Measurements from ENCODE around the gene PRMT7. TPM values are rescaled to one million over a fixed set of nuclear protein-coding genes. Genes with fewer than 3 reads are reported as not detected.

PRMT7 gene
- polyA plus RNA-seq, 1 donor (not counting 4 experiments of a cell fraction or from before 2014, with no cell fraction given), result 27.4 TPM

DNA sequence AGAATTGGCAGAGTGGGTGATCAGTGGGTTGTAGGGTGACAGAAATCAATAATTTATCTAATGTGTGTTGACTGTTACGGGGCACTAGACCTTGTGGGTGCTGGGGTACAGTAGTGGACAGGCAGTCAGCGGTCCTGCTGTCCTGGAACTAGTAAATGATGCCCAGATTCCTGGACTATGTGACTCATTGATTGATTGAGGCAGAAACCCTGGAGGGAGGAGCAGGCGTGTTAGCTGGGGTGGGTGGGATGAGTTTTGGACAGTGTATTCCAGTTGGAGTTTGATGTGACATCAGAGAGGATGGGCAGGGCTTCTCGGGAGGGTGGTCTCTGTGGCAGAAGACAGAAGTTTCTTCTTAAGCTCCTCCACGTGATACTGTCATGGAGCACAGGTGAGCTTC, 24.4 kb downstream of the PRMT7 start:
- Histone ChIP-seq H3K4me3 (ENCODE audit: control insufficient read depth in 2 of 3, extremely low read depth in 1 of 3, insufficient read depth in 2 of 3, low read depth in 1 of 3, low read length in 3 of 3) (no peak overlapping the region), H3K4me1 (ENCODE audit: control insufficient read depth, extremely low read depth, insufficient read depth, low read length) (peaks cover 11% of the 10 kb centered on the region), H4K20me1 (ENCODE audit: control insufficient read depth, extremely low read depth, insufficient read depth, low read length) (no peaks in the 10 kb centered on the region), H3K79me2 (ENCODE audit: control insufficient read depth, insufficient read depth, low read length) (no peaks in the 10 kb centered on the region), H3K4me2 (ENCODE audit: control insufficient read depth, extremely low read depth, insufficient read depth, low read depth, low read length) (no peak overlapping the region), H3K9me1 (ENCODE audit: control insufficient read depth, extremely low read depth, insufficient read depth, low read length) (no peaks in the 10 kb centered on the region), H3K9me3 (ENCODE audit: control insufficient read depth, low read depth, low read length) (no peaks in the 10 kb centered on the region), H3K27me3 (ENCODE audit: control insufficient read depth, extremely low read depth, insufficient read depth, low read length) (no peaks in the 10 kb centered on the region), H3K9ac (ENCODE audit: control insufficient read depth, extremely low read depth, insufficient read depth, low read length) (no peak overlapping the region), H3K27ac (ENCODE audit: control insufficient read depth, insufficient read depth, low read length) (no peak overlapping the region), H3K36me3 (ENCODE audit: control insufficient read depth in 2 of 2, extremely low read depth in 1 of 2, insufficient read depth in 2 of 2, low read length in 2 of 2) (peaks cover 12 to 17% of the 10 kb centered on the region in 2 experiments), H2AFZ (ENCODE audit: control insufficient read depth, low read length) (no peak overlapping the region)
- FAIRE-seq (no peak), DNase-seq (ENCODE audit: low read depth, low spot score) (no peak)
- dilution Hi-C loops (cut with MboI; ENCODE audit: extremely low pct_ligation_motif_present, low sequenced_read_pairs), result no loop called here
- TF ChIP-seq EZH2 (IDR thresholded peaks at IDR 0.05; ENCODE audit: low read length), result no peak
- no peak for TF ChIP-seq CTCF (optimal IDR thresholded peaks at IDR 0.05 in 1 of 3, IDR thresholded peaks at IDR 0.05 in 1 of 3, conservative IDR thresholded peaks at IDR 0.05 in 1 of 3; ENCODE audit: extremely low read depth in 1 of 3, insufficient read depth in 2 of 3, low read length in 3 of 3)

GRCh38 chr16:68338326-68339119, 27.7 kb downstream of the PRMT7 start:
- no peak overlapping the region for H3K9ac ChIP-seq (ENCODE audit: control insufficient read depth, extremely low read depth, insufficient read depth, low read length)
- DNase-seq (ENCODE audit: low read depth, low spot score), result no peak
- dilution Hi-C loops (cut with MboI; ENCODE audit: extremely low pct_ligation_motif_present, low sequenced_read_pairs), result no loop called here
- no peak overlapping the region for H3K4me2 ChIP-seq (ENCODE audit: control insufficient read depth, extremely low read depth, insufficient read depth, low read depth, low read length)
- H3K9me3 ChIP-seq (ENCODE audit: control insufficient read depth, low read depth, low read length), result no peaks in the 10 kb centered on the region
- no peaks in the 10 kb centered on the region for H4K20me1 ChIP-seq (ENCODE audit: control insufficient read depth, extremely low read depth, insufficient read depth, low read length)
- no peaks in the 10 kb centered on the region for H3K27me3 ChIP-seq (ENCODE audit: control insufficient read depth, extremely low read depth, insufficient read depth, low read length)
- H2AFZ ChIP-seq (ENCODE audit: control insufficient read depth, low read length), result no peak overlapping the region
- peaks cover 9% of the 10 kb centered on the region for H3K4me1 ChIP-seq (ENCODE audit: control insufficient read depth, extremely low read depth, insufficient read depth, low read length)
- FAIRE-seq, result no peak
- H3K9me1 ChIP-seq (ENCODE audit: control insufficient read depth, extremely low read depth, insufficient read depth, low read length), result no peaks in the 10 kb centered on the region
- H3K79me2 ChIP-seq (ENCODE audit: control insufficient read depth, insufficient read depth, low read length), result no peaks in the 10 kb centered on the region
- TF ChIP-seq CTCF (optimal IDR thresholded peaks at IDR 0.05 in 1 of 3, IDR thresholded peaks at IDR 0.05 in 1 of 3, conservative IDR thresholded peaks at IDR 0.05 in 1 of 3; ENCODE audit: extremely low read depth in 1 of 3, insufficient read depth in 2 of 3, low read length in 3 of 3) (no peak), EZH2 (IDR thresholded peaks at IDR 0.05; ENCODE audit: low read length) (no peak)
- H3K4me3 ChIP-seq (ENCODE audit: control insufficient read depth in 2 of 3, extremely low read depth in 1 of 3, insufficient read depth in 2 of 3, low read depth in 1 of 3, low read length in 3 of 3), result no peak overlapping the region
- H3K36me3 ChIP-seq (ENCODE audit: control insufficient read depth in 2 of 2, extremely low read depth in 1 of 2, insufficient read depth in 2 of 2, low read length in 2 of 2), result peaks cover 14 to 25% of the 10 kb centered on the region in 2 experiments
- no peak overlapping the region for H3K27ac ChIP-seq (ENCODE audit: control insufficient read depth, insufficient read depth, low read length)

All from keratinocyte (primary cell).